Measurements from ENCODE around the gene MPRIP. TPM values are rescaled to one million over a fixed set of nuclear protein-coding genes. Genes with fewer than 3 reads are reported as not detected.

Gene MPRIP
- total RNA-seq, 1 experiment from 2014 or later, result 1,274 TPM

- no peaks in the 10 kb centered on the region for H3K27me3 ChIP-seq (ENCODE audit: low read length)
- no peak overlapping the region for H3K27ac ChIP-seq (ENCODE audit: low read length)
- H3K9me3 ChIP-seq (ENCODE audit: low read length), result no peaks in the 10 kb centered on the region
- peaks cover 29% of the 10 kb centered on the region for H3K4me1 ChIP-seq (ENCODE audit: insufficient read depth, low read length)
- BruUV-seq (replicated peaks), result no TSS peak
- no peak for DNase-seq
- H3K9me2 ChIP-seq (replicated peaks; ENCODE audit: low read length), result no peaks in the 10 kb centered on the region
- TF ChIP-seq EZH2 (IDR thresholded peaks at IDR 0.05; ENCODE audit: low read length, unreplicated experiment) (no peak), CTCF (conservative IDR thresholded peaks at IDR 0.05; ENCODE audit: low read depth, low read length) (no peak), EZH2phosphoT487 (IDR thresholded peaks at IDR 0.05; ENCODE audit: borderline replicate concordance, low read length) (no peak)
- peaks cover 46% of the 10 kb centered on the region for H3K36me3 ChIP-seq (ENCODE audit: low read depth, low read length)
- no peak for ATAC-seq
- no peak overlapping the region for H2AFZ ChIP-seq (ENCODE audit: low read length)
- peaks cover 94% of the 10 kb centered on the region for H4K20me1 ChIP-seq (ENCODE audit: low read length)
- H3K4me2 ChIP-seq (ENCODE audit: low read length), result no peak overlapping the region
- H3K4me3 ChIP-seq (ENCODE audit: low read length), result no peak overlapping the region
- peaks cover 100% of the 10 kb centered on the region for H3K79me2 ChIP-seq (ENCODE audit: low read length)
- intact Hi-C loops (cut with micrococcal nuclease), result no loop called here
- H3K9ac ChIP-seq (ENCODE audit: low read length), result no peak overlapping the region
- CTCF ChIA-PET, result no interaction called here
- POLR2A ChIA-PET (ENCODE audit: unreplicated experiment), result no interaction called here
- peaks cover 13% of the 10 kb centered on the region for H3F3A ChIP-seq (ENCODE audit: low read length, unreplicated experiment)
These were observed 69.4 kb downstream of the MPRIP start for GRCh38 chr17:17111401-17112393.

GRCh38 chr17:17112628-17113200 is 70.5 kb downstream of the MPRIP start:
- Histone ChIP-seq H3K4me1 (ENCODE audit: insufficient read depth, low read length) (peaks cover 32% of the 10 kb centered on the region), H4K20me1 (ENCODE audit: low read length) (peaks cover 94% of the 10 kb centered on the region), H2AFZ (ENCODE audit: low read length) (no peak overlapping the region), H3K4me2 (ENCODE audit: low read length) (no peak overlapping the region), H3K27me3 (ENCODE audit: low read length) (no peaks in the 10 kb centered on the region), H3K9ac (ENCODE audit: low read length) (no peak overlapping the region), H3K79me2 (ENCODE audit: low read length) (peaks cover 100% of the 10 kb centered on the region), H3K9me3 (ENCODE audit: low read length) (no peaks in the 10 kb centered on the region), H3K36me3 (ENCODE audit: low read depth, low read length) (peaks cover 43% of the 10 kb centered on the region), H3K9me2 (replicated peaks; ENCODE audit: low read length) (no peaks in the 10 kb centered on the region), H3K4me3 (ENCODE audit: low read length) (no peak overlapping the region), H3F3A (ENCODE audit: low read length, unreplicated experiment) (peaks cover 19% of the 10 kb centered on the region), H3K27ac (ENCODE audit: low read length) (no peak overlapping the region)
- DNase-seq (no peak), ATAC-seq (no peak)
- ChIA-PET POLR2A (ENCODE audit: unreplicated experiment) (no interaction called here), CTCF (no interaction called here)
- TF ChIP-seq EZH2 (IDR thresholded peaks at IDR 0.05; ENCODE audit: low read length, unreplicated experiment), result no peak
- intact Hi-C loops (cut with micrococcal nuclease), result no loop called here
- no TSS peak for BruUV-seq (replicated peaks)

DNA sequence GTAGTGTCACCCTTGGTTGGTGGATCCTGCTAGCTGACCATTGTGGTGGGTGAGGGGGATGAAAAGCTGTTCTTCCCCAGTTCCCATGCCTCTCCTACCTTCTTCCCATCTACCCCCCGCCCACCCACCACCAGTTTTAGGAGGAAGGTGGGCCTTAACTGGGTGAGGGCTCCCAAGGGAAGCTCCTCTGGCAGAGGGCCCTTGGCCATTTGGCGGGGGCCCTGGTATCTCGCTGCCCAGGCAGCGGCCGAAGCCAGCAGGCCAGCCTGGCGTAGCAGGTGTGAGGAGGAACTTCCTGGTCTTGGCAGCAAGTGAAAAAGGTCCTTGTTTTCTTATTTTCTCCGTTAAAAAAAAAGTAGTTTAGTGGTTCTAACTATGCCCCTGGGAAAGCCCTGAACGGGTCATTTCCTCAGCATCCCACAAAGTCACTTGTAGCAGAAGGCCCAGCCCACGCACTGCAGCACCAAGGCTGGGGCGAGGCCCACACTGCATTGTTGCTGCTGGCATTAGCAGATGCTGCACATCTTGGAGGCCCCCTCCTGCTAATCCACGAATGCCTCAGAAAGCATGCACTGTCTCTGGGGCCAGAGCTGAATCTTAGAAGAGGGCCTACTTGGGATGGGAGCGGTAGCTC is 72.5 kb downstream of the MPRIP start:
- H3K9me3 ChIP-seq (ENCODE audit: low read length), result no peaks in the 10 kb centered on the region
- peaks cover 100% of the 10 kb centered on the region for H3K79me2 ChIP-seq (ENCODE audit: low read length)
- intact Hi-C loops (cut with micrococcal nuclease), result no loop called here
- ChIA-PET POLR2A (ENCODE audit: unreplicated experiment) (no interaction called here), CTCF (no interaction called here)
- peaks cover 28% of the 10 kb centered on the region for H3K36me3 ChIP-seq (ENCODE audit: low read depth, low read length)
- DNase-seq, result no peak
- H3K9ac ChIP-seq (ENCODE audit: low read length), result no peak overlapping the region
- H3F3A ChIP-seq (ENCODE audit: low read length, unreplicated experiment), result peaks cover 17% of the 10 kb centered on the region
- H3K27ac ChIP-seq (ENCODE audit: low read length), result no peak overlapping the region
- no peak overlapping the region for H3K4me3 ChIP-seq (ENCODE audit: low read length)
- no TSS peak for BruUV-seq (replicated peaks)
- no peak for ATAC-seq
- peaks cover 94% of the 10 kb centered on the region for H4K20me1 ChIP-seq (ENCODE audit: low read length)
- H3K4me2 ChIP-seq (ENCODE audit: low read length), result no peak overlapping the region
- H2AFZ ChIP-seq (ENCODE audit: low read length), result no peak overlapping the region
- peaks cover 33% of the 10 kb centered on the region for H3K4me1 ChIP-seq (ENCODE audit: insufficient read depth, low read length)
- H3K27me3 ChIP-seq (ENCODE audit: low read length), result no peaks in the 10 kb centered on the region
- H3K9me2 ChIP-seq (replicated peaks; ENCODE audit: low read length), result no peaks in the 10 kb centered on the region
- TF ChIP-seq EZH2phosphoT487 (IDR thresholded peaks at IDR 0.05; ENCODE audit: borderline replicate concordance, low read length) (no peak), CTCF (conservative IDR thresholded peaks at IDR 0.05; ENCODE audit: low read depth, low read length) (no peak), EZH2 (IDR thresholded peaks at IDR 0.05; ENCODE audit: low read length, unreplicated experiment) (no peak)
